ENCODE measurements around the gene RPP38. TPM values are rescaled to one million over a fixed set of nuclear protein-coding genes. Genes with fewer than 3 reads are reported as not detected.

Gene RPP38
- total RNA-seq, 1 experiment from 2014 or later = 12.9 TPM

DNA sequence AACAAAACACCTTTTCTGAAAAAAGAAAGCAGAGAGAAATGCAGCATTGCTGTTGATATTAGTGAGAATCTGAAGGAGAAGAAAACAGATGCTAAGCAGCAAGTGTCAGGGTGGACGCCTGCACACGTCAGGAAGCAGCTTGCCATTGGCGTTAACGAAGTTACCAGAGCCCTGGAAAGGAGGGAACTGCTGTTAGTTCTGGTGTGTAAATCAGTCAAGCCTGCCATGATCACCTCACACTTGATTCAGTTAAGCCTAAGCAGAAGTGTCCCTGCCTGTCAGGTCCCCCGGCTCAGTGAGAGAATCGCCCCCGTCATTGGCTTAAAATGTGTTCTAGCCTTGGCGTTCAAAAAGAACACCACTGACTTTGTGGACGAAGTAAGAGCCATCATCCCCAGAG lies 6.4 kb downstream of the RPP38 start:
- in situ Hi-C loops (cut with HindIII; ENCODE audit: low sequenced_read_pairs) = no loop called here

DNA sequence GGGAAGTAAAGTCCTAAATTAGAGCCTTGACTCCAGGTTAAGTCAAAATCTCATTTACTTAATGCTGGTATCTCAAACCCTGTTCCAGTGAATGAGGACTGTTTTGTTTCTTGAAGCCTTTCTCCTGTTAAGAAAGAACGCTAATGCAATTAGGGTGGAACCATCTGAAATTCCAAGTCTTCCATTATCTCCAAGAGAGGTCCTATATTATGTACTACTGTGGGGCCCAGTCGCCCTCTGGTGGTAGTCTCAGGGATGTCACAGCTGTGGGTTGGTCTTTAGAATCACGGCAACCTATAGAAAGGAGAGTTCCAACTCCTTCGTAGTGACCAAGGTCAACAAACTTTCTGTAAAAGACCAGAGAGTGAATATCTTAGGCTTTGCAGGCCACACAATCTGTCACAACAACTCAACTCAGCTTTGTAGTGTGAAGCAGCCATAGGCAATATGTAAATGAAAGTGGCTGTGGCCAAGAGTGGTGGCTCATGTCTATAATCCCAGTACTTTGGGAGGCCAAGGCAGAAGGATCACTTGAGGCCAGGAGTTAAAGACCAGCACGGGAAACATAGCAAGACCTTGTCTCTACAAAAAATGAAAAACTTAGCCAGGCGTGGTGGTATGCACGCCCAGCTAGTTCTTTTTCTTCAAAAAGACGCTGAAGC lies 9.3 kb downstream of the RPP38 start:
- in situ Hi-C loops (cut with HindIII; ENCODE audit: low sequenced_read_pairs) = no loop called here
- peak; percentile 71 for DNase-seq (ENCODE audit: low spot score)

More for the DNA sequence above, 6.4 kb downstream of the RPP38 start:
- DNase-seq (ENCODE audit: low spot score) = no peak

DNA sequence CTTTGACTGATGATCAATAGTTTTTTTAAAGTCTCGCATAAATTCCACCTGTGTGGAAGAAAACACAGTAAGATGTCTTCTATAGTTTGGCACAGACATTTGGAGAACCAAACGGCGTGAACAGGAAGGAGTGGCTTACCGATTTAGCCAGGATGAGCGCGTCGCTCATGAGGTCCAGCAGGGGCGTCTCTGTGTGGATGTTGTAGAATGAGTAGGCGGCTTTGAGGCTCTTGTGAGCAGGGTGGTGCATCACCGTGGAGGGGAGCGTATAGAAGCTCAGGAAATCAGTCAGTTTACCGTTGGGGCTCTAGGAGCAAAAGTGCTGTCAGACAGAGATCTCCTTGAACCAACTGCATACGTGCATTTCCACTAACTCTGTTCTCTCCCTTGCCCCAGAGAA lies 15.5 kb downstream of the RPP38 start:
- in situ Hi-C loops (cut with HindIII; ENCODE audit: low sequenced_read_pairs) = no loop called here
- no peak for DNase-seq (ENCODE audit: low spot score)

DNA sequence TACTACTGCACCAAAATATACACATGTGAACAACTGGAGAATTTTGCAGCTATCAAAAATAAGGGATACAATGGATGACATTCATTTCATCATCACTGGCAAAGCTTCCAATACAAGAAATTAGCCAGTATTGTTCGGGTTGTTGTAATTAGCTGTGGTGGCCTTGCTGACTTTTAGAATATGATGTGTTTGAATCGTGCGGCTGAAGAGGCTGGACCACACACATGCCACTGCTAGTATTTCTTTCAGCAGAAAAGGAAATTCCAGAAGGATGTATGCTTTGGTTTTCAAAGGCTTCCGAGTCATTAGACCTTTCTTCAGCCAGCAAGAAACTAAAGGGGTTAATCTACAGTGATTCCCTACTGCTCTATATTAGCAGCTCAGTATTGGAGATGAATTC lies 16.6 kb downstream of the RPP38 start:
- DNase-seq (ENCODE audit: low spot score) = no peak
- in situ Hi-C loops (cut with HindIII; ENCODE audit: low sequenced_read_pairs) = no loop called here

DNA sequence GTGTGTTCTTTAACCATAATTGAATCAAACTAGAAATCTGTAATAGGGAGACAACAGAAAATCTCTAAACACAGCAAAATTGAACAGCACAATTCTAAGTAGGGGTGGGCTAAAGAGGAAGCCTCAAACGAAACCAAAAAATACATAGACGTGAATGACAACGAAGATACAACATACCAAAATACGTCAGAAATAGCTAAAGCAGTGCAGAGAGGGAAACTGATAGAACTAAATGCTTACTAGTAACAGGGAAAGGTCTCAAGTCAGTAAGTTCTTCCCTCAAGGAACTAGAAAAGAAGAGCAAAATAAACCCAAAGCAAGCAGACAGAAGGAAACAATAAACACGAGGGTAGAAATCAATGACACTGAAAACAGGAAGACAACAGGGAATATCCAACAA lies 19.1 kb downstream of the RPP38 start:
- in situ Hi-C loops (cut with HindIII; ENCODE audit: low sequenced_read_pairs) = no loop called here
- DNase-seq (ENCODE audit: low spot score) = no peak

DNA sequence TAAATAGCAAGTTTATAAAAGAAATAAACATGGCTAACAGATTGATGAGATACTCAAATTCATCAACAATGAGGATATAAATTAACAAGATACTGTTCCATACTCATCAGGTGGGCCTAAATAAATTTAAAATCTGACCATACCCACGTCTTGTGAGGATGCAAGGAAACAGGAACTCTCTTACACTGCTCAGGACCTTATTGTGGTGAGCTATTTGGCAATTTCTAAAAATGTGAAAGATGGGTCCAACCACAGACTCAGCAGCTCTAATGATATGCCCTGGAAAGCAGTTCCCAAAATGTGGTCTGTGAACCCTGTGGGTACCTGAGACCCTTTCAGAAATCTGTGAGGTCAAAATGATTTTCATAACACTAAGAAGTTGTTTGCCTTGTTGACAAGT lies 21.5 kb downstream of the RPP38 start:
- in situ Hi-C loops (cut with HindIII; ENCODE audit: low sequenced_read_pairs) = no loop called here
- no peak for DNase-seq (ENCODE audit: low spot score)

DNA sequence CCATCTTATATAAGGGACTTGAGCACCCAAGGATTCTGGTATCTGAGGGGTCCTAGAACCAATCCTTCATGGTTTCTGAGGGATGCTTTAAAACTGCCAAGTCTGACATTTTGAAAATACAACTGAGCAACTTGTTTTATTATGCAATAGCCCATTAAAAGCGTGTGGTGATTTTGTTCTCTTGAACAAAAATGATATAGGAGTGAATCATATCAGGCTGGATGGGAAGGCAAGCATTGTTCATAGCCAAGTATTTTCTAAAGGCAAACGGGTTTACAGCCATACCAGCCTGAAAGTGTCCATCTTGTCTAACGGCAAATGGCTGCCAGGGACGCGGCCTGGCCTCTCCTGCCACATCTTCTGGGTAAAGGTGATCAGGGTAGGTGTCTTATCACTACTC lies 23.4 kb downstream of the RPP38 start:
- in situ Hi-C loops (cut with HindIII; ENCODE audit: low sequenced_read_pairs) = no loop called here
- no peak for DNase-seq (ENCODE audit: low spot score)

DNA sequence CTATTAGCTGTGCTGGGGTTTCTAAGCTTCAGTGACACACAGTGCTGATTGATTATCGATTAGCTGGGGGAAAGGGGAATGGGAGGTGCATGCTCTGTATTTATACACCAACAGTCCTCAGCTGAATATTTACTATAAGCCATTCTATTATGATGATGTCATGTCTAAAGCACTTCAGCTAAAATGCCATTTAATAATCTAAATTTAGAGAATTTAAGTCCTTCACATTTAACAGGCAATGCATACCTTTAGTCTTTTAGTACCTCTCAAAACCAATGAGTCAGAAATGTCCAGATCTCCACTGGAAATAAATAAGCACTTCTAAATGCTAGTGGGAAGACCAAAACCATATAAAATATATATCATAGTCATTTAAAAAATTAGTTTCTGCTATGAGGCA lies 24.6 kb downstream of the RPP38 start:
- in situ Hi-C loops (cut with HindIII; ENCODE audit: low sequenced_read_pairs) = no loop called here
- no peak for DNase-seq (ENCODE audit: low spot score)

DNA sequence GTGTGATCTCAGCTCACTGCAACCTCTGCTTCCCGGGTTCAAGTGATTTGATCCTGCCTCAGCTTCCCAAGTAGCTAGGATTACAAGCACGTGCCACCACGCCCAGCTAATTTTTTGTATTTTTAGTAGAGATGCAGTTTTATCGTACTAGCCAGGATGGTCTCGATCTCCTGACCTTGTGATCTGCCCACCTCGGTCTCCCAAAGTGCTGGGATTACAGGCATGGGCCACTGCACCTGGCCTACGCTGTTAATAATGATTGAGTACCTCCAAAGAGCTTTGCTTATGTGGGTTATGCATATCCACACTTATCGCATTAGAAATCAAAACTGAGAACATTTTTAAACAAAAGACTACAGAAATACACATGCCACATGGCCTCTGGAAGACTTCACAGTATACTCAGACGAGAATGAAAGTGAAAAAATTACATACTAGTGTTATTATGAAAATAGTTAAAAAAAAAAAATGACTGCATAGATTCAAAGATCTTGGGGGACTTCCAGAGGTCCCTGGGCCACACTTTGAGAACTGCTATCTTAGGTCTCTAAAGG lies 25.4 kb downstream of the RPP38 start:
- in situ Hi-C loops (cut with HindIII; ENCODE audit: low sequenced_read_pairs) = no loop called here

DNA sequence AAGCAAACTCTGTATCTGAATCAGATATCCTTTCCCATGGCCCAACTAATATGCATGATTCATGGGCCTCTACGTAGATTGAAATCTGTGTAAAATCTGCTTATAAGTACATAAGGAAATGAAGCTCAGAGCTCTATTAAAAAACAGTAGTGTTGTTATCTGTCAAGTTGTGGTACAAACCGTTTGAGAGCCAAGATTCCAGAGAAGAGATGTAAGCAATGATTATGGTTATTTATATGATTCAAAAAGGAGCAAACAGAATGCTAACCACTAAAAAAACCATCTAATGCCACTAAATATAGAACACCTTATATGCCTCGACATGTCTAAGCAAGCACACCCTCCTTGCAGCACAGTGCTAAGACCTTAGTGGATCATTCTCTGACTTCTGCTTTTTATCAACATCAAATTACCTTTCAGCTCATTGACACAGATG lies 26.6 kb downstream of the RPP38 start:
- in situ Hi-C loops (cut with HindIII; ENCODE audit: low sequenced_read_pairs) = no loop called here
- no peak for DNase-seq (ENCODE audit: low spot score)

More for the DNA sequence above, 25.4 kb downstream of the RPP38 start:
- no peak for DNase-seq (ENCODE audit: low spot score)

DNA sequence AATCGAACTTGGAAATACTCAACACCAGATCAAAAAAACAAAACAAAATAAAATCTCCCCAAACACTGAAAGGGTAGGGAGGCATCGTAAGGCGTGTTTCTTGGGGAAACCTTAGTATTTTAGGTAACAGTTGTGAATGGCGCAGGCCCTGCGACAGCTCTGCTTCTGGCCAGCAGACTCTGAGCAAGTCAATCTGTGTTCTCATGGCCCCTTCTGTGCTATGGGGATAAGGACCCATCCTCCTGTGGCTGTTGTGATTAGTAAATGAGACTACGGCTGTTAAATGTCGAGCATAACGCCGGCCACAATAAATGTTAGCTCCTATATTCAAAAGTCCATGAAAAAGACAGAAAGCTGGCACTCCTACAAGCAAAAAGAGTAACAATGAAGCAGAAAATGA lies 27.0 kb downstream of the RPP38 start:
- DNase-seq (ENCODE audit: low spot score) = no peak
- in situ Hi-C loops (cut with HindIII; ENCODE audit: low sequenced_read_pairs) = no loop called here

DNA sequence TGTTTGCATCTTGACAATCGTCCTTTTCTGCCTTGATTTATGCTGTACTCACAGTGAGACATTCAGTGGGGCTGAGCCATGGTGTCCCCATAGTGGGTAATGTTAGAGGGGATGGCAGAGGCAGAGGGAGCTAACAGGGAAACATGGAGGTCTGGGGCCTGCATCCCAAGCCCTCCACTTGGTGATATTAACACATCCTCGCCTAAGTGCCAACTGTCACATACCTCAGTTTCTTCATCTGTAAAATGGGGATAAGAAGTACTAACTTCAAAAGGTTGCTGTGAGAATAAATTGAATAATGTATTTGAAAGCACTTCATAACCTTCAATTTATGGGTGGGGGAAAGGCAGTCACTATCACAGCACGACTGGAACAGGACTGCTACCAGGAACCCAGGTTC lies 27.8 kb downstream of the RPP38 start:
- in situ Hi-C loops (cut with HindIII; ENCODE audit: low sequenced_read_pairs) = no loop called here
- DNase-seq (ENCODE audit: low spot score) = no peak

DNA sequence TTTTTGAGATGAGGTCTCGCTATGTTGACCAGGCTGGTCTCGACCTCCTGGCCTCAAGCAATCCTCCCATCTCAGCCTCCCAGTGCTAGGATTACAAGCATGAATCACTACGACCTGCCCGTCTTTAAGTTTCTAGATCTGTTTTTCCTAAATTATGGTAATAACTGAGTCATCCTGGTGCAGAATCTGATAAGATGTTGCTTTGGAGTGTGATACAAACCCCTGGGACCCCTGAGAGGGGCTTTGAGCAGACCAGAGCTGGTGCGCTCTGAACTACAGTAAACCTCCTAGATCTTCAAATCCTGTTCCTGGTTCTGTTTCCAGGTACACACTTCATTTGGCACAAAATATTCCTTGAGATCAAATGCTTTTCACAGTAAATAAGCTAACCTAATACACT lies 34.2 kb downstream of the RPP38 start:
- in situ Hi-C loops (cut with HindIII; ENCODE audit: low sequenced_read_pairs) = no loop called here
- no peak for DNase-seq (ENCODE audit: low spot score)

DNA sequence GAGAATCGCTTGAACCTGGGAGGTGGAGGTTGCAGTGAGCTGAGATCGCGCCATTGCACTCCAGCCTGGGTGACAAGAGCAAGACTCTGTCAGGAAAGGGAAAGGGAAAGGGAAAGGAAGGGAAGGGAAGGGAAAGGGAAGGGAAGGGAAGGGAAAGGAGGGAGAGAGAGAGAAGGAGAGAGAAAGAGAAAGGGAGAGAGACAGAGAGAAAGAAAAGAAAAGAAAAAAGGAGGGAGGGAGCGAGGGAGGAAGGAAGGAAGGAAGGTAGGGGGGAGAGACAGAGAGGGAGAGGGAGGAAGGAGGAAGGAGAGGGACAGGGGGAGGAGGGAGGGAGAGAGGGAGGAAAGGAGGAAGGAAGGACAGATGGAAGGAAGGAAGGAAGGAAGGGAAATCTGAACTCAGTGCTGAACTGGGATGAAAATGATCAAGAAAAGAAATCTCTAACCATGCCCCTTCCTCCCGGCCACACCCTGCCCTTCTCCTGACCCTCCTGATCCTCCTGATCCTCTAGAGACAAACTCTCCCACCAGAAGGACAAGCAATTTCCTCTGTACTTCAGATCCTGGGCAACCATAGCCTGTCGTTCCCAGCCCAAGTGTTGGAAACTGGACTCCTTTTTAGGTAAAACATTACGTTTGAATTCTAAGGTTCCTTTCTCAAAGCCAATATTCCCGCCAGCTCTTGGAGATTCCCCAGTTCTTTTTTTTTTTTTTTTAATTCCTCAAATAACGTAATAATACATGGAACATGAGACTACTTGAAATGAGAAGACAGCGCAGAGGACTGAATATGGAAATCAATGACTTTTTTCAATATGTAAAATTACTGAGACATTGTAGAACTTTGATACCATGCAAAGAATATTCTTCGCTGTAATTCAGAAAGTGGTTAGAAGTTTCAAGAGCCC lies 39.2 kb downstream of the RPP38 start:
- in situ Hi-C loops (cut with HindIII; ENCODE audit: low sequenced_read_pairs) = no loop called here
- no peak for DNase-seq (ENCODE audit: low spot score)

DNA sequence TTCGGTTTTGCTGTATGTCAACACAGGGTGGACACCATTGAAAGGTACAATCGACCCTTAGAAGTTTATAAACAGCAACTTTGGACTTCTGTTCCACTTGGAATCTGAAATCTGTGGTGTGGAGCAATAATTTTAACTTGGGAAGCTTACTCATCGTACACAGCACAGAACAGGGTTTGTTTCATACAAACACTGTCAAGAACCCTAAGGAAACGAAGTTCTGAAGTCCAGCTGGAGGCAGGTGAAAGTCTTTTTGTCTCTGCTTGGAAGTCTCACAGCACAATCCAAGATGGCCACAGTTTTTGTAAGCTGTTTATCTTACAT lies 39.8 kb downstream of the RPP38 start:
- in situ Hi-C loops (cut with HindIII; ENCODE audit: low sequenced_read_pairs) = no loop called here
- DNase-seq (ENCODE audit: low spot score) = no peak

DNA sequence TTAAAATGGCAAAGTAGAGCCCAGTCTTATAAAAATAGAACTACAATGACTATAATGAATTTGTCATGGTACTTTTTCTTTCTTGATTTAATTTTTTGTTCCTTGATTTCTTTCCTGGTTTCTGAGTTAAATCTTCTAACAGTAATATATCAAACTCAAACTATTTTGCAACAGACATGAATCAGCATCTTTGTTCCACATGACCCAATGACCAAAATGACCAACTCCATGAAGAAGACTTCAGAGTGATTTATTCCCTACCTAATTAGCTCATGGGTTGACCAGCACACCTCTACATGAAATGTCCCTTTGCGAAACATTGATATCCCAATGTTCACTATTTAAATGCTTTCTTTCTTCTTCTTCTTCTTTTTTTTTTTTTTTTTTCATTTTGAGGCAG lies 40.5 kb downstream of the RPP38 start:
- no peak for DNase-seq (ENCODE audit: low spot score)
- in situ Hi-C loops (cut with HindIII; ENCODE audit: low sequenced_read_pairs) = no loop called here

DNA sequence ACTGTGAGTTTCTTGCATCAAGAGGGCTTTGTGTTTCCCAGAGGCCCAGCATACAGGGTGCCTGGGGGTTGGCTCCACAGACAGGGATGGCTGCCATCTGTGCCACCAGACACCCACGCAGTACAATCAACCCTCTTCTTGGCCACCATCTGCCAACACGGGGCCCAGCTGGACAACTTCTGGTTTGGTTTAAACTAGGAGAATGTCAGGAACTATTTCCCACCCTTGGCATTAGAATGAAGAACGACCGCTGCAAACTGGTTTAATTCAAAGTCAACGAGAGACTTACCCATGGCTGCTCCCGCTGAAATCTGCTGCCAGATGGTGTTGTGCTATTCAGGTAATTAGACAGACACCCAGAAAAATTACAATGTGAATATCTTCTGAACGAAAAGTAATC lies 43.5 kb downstream of the RPP38 start:
- in situ Hi-C loops (cut with HindIII; ENCODE audit: low sequenced_read_pairs) = no loop called here
- peak; percentile 66 for DNase-seq (ENCODE audit: low spot score)

DNA sequence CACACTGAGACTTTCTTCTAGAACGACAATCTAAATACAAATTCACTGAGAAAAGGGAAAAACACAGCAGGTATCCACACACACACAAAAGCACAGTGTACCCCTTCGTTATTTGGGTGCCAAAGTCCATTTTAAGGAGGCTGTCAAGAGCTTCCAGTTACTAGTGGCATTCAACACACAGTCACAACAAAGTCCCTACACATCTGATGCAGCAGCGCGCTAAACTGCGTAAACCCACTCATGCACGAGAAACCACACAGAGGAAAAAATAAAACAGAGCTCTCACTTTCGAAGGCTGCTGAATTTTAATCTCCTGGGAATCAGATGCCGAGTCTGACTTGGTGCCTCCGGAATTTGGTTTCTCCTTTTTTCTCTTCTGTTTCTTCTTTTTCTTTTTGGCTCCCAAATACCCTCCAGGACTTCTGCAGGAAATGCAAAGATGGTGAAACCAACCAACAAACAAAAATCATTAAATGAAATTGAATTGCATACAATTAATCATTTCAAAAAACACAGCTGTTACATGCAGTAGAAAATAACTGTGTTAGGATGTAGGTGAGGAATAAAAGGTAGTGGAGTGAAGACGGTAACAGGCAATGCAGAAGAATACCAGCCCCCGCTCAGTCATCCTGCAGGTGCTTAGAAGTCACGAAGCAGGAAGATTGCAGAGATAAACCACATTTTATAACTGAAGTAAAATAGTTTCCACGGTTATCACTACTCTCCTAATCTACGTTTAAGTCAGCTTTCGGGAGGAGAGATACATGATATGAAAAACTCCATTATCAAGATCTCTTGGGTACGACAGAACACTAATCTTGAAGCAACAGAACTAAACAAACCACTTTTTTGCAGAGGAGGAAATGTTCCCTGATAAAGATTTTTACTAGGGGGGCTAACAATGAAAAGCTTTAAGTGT lies 44.2 kb downstream of the RPP38 start:
- in situ Hi-C loops (cut with HindIII; ENCODE audit: low sequenced_read_pairs) = no loop called here
- peak; percentile 57 for DNase-seq (ENCODE audit: low spot score)

DNA sequence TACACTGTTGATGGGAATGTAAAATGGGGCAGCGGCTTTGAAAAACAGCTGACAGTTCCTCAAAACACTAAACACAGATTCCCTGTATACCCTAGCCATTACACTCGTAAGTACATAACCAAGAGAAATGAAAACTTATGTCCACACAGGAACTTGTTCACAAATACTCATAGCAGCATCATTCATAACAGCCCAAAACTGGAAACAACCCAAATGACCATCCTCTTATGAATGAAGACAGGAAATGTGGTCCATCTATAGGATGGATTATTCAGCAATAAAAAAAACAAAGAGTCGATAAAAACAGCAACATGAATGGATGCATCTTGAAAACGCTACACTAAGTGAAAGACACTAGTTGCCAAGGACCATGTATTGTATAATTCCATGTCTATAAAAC lies 47.6 kb downstream of the RPP38 start:
- no peak for DNase-seq (ENCODE audit: low spot score)
- in situ Hi-C loops (cut with HindIII; ENCODE audit: low sequenced_read_pairs) = no loop called here

DNA sequence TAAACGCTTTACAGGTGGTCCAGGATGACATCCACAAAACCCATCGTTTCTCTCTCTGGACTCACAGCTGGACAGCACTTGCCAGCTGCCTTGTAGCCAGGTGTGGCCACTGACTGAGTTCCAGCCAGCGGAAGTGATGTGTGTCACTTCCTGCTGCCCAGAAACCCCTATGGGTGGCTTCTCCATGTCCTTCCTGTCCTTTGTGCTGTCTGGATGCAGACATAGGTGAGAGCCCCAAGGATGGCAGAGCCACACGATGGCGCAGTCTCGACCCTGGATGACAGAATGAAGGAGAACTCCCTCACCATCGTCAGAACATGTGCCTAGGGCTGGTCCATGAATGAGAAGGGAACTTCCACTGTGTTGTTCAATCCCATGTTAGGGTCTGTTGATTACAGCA lies 49.2 kb downstream of the RPP38 start:
- DNase-seq (ENCODE audit: low spot score) = no peak
- in situ Hi-C loops (cut with HindIII; ENCODE audit: low sequenced_read_pairs) = no loop called here

Data from G401 (cell line).